ENCODE measurements around the gene TEKT1. TPM values are rescaled to one million over a fixed set of nuclear protein-coding genes. Genes with fewer than 3 reads are reported as not detected.
"Not testable (repeated sequence)": the region's sequence is repeated elsewhere in the genome, so short reads cannot be mapped to it uniquely, and the experiment has no call there.

The TEKT1 gene
- total RNA-seq, 2 experiments from 2014 or later, result not detected

DNA sequence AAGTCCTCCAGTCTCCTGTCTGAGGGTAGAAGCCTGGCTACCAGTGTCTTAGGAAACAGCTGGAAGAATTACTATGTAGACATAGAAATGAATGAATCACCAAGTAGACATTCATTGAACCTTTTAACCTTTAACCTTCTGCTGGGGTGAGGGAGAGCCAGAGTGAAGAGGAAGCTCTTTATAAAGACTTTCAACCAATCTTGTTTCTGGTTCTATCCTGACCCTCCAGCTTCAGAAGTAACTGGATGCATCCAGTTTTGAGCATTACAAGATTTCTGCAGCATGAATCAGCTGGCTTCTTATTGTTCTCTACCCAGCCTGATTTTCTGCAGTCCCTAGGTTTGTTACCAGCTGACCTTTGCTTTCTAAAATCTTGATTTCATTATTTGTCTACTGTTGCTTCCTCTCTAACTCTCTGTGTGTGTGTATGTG, 8.5 kb downstream of the TEKT1 start:
- ChIA-PET POLR2A (no interaction called here), CTCF (interaction anchor here (1.1 kb wide), 1 partner anchor 16 kb away, joined by 3 read pairs; no protein-coding TSS in a partner anchor)

DNA sequence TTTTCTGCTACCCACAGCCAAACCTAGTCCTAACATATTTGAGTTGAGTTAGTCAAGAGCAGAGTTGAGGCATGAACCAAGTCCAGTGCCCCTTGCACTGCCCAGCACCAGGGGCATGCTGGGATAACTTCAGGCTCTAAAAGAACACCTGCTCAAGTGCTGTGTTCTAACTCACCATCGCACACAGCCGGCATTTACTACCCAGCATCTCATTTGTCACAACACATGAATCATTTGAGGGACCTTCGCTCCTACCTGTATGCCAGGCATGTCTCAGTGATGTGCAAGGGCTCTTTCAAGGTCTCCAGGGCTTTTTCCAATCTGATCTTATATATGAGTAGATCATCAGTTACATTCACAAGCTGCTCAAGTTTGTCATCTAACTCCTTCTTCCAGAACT, 12.6 kb downstream of the TEKT1 start:
- CTCF ChIA-PET, result no interaction called here
- POLR2A ChIA-PET, result no interaction called here

DNA sequence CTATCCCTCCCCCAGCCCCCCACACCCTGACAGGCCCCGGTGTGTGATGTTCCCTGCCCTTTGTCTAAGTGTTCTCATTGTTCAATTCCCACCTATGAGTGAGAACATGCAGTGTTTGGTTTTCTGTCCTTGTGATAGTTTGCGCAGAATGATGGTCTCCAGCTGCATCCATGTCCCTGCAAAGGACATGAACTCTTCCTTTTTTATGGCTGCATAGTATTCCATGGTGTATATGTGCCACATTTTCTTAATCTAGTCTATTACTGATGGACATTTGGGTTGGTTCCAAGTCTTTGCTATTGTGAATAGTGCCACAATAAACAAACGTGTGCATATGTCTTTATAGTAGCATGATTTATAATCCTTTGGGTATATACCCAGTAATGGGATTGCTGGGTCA, 15.2 kb downstream of the TEKT1 start:
- CTCF ChIA-PET, POLR2A ChIA-PET: not testable (repeated sequence)

DNA sequence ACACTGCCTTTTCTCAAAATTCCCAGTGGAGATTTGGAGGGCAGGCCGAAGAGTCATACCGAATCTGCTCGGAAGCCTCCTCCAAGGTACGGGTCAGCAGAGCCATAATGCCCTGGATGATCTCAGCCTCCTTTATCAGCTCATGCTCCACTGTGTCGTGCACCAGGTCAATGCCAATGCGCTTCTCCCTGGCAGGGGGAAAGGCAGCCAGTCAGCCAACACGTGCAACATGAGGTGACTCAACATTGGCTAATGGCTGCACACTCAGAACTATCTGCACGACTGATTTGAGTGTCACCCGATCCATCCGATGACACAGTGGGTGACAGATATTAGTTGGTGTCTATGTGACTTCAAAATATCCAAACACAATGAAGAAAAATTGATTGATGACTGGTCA, 15.8 kb downstream of the TEKT1 start:
- ChIA-PET CTCF (no interaction called here), POLR2A (no interaction called here)

DNA sequence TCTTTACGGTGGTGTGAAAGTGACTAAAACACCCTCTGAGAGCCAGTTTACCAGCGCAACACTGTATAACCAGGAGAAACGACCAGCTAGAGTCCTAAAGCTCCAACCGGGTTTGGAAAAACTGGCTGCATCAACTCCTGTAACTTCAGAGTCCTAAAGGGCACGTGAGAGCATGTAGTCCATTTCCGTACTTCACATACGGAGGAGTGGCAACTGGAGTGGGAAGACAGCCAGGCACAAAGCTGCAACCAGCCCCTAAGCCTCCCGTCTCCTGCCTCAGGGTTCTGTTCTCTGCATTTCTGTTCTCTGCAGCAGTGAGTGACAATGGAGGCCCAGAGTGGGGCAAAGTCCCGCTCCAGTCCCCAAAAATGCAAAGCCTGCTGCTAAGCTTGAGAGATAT, 19.2 kb downstream of the TEKT1 start:
- POLR2A ChIA-PET, result no interaction called here
- CTCF ChIA-PET, result no interaction called here

DNA sequence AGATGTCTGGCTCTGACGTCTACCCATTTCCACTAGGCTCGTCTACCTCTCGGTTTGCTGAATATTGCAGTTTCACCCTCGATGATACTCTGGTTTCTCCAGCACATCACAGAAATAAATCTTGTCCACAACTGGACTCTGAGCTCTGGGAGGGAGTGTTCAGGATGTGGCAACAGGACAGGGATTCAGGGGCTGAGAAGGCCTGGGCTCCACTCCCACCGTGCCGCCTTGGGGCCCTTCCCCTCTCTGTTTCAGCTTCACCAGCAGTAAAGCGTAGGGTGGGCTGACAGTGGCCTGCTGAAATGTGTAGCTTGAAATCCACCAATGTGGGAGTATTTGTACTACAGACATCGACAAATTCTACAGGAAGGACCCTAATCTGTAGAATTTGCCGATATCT, 20.0 kb downstream of the TEKT1 start:
- POLR2A ChIA-PET, result no interaction called here
- CTCF ChIA-PET, result no interaction called here

DNA sequence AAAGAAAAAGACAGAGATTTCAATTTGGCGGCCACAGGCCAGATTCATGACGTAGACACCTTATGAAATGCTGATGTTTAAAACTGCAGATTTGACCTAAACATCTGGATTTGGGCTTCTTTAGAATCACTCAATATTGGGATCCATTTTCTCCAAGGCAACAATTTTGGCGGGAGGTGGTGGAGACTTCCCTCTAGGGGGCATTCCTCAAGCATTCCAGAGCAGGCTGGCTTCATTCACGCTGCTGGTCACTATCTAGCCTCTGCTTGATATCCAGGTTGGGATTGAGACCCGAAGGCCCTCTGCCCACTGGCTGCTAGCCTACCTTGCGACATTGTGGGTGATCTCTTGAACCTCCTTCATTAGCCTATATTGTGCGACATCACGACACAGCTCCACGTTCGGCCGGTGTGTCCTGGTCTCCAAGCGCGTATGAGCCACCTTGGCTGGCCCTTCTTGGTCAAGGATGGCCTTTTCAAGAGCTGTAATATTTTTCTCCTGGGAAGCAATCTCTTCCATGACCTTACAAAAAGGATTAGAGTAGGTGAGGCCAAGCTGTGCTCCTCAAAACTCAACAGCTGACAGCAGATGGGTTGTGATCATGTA, 31.0 kb downstream of the TEKT1 start:
- POLR2A ChIA-PET, result no interaction called here

DNA sequence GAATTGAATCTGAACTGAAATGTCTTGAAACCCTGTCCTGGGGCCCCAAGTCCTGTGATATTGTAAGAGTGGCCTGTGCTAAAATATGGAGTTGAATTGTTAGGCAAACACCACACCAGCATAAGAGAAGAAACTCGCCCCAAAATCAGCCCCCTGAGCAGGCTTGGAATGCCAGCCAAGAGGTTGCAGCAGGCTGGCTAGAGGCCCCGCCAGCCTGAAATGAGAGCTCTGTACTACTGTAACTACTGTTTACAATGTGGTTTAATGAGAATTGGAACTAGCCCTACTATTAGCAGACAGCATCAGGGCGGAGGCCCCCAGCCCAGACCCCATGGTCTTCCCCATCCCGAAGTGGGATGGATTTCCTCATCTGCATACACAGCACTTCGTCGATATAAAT, 31.8 kb downstream of the TEKT1 start:
- ChIA-PET CTCF (interaction anchor here (0.7 to 2.0 kb wide), 2 partner anchors 131 to 133 kb away, joined by 3 to 4 read pairs; no protein-coding TSS in a partner anchor), POLR2A (no interaction called here)

More for the DNA sequence above, 31.0 kb downstream of the TEKT1 start:
- CTCF ChIA-PET, result interaction anchor here (0.7 to 2.0 kb wide), 3 partner anchors 131 to 136 kb away, joined by 3 to 5 read pairs (median 4); no protein-coding TSS in a partner anchor

DNA sequence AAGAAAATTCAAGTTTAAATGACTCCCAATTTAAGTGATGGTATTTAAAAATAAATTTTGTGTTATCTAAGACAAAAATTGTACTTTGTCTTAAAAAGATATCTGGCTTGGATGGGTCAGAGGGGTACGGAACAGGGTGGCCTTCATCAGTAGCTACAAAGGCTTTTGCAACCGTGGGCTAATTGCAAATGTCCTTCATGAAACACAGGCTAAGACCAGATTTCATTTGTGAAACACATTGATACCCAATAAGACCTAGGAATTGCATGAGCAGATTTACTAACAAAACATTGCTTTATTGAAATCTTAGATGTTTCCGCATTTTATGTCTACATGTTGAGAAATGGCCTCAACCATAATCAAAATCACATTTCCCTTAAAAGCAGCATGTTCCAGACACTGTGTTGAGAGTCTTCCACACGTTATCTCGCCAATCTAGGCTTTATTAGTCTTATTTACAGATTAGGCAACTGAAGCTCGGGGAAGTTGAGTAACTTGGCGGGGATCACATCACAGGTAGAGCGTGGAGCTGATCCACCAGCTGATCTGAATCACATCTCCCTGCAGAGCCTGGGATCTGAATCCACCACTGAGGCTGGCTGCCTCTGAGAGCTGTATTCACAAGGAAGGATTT, 33.7 kb downstream of the TEKT1 start:
- ChIA-PET CTCF (interaction anchor here (1.0 kb wide), 1 partner anchor 128 kb away, joined by 3 read pairs; no protein-coding TSS in a partner anchor), POLR2A (interaction anchor here (0.5 kb wide), 1 partner anchor 147 kb away, joined by 3 read pairs; no protein-coding TSS in a partner anchor)

DNA sequence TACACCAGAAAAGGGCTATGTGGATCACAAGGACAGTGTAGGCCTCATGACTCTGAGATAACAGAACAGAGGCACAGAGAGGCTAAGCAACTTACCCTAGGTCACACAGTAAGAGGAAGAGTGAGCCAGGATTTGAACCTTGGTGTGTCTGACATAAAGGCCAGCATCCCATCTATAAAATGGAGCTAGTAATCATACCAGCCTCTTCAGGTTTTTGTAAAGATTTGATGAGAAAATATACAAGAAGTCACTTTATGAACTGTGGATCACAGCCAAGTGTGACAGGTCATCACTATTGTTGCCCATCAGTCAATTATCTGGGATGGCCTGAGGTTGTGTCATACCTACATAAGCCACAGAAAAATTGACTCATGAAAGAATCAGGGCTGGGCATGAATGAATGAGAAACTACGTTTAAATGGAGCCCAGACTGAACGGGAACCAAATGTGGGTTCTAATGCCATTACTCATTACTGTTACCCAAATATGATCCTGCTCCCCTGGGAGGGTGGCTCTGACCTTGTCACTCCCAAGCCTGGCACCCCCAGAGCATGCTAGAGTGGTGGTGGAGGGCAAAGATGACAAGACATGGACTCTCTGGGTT, 34.5 kb downstream of the TEKT1 start:
- ChIA-PET POLR2A (no interaction called here), CTCF (no interaction called here)

DNA sequence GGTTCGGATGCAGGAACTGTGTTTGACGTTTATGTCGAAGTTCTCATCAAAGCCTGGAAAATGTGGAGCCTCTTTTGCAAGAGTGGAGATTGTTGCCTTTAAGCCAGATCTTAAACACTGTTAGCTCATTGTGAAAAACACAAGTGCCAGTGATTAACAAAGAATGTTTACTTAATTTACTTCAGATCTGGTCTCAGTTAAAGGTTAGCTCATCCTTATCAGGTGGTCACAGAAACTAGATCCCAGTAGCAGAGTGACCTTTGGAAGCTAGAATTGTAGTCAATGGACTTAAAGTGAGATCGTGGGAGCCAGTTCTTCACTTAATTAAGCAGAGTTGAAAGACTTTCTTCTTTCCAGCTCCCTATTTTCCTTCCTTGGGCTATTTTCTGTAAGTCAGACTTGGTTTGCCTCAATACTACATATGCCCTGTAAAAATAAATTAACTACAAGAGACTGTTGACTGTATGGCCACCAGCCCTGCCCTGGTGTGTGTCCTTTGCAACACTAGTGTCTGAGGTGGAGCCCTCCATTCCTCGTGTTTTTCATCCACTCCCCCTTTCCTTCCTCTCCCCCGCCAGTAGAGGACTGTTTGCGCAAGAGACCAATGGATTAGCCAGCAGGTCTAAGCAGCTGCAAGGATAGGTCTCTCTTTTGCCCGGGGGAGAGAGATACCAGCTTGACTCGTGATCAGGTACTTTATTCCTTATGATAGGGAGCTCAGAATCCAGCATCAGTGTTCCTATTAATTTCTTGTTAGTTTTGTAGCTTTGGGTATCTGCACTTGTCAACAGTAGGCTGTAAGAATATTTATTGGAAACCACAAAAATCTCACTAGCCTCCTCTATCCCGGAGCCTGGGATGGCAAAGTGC, 35.3 kb downstream of the TEKT1 start:
- ChIA-PET CTCF (no interaction called here), POLR2A (no interaction called here)

DNA sequence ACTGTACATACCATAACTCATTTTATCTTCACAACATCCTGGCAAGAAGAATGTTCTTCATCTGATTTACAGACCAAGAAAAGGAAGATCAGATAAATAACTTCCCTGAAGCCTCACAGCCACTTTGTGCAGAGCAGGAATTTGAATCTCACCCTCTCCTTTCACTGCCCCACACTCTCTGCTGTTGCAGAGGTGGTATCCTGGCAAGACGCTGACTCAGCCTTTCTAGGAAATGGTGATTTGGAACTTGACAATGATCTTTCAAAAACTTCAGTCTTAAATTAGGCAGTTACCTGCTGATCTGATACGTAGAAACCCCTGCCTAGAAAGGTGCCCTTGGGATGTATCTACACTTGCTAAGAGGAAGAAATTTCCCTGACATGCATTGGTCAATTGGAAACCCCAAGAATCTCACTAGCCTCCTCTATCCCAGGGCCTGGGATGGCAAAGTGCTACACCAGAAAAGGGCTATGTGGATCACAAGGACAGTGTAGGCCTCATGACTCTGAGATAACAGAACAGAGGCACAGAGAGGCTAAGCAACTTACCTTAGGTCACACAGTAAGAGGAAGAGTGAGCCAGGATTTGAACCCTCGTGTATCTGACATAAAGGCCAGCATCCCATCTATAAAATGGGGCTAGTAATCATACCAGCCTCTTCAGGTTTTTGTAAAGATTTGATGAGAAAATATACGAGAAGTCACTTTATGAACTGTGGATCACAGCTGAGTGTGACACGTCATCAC, 37.6 kb downstream of the TEKT1 start:
- POLR2A ChIA-PET, result no interaction called here
- CTCF ChIA-PET, result no interaction called here

DNA sequence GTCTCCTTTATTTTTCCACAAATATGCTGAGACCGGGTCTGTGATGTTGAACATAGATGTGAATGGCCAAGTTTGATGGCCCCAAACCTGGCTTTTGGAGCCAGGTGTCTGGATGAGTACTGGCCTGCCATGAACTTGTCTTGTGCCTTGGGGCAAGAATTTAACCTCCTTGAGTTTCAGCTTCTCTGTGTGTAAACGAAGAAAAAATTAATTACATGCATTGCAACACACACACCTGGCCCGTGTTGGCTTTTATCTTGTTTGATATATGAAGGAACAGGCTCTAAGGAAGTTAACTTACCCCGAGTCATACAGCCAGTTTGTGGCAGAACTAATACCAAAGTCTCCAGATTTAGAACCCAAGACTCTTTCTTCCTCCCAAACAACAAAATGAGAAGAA, 42.4 kb downstream of the TEKT1 start:
- CTCF ChIA-PET, result no interaction called here
- POLR2A ChIA-PET, result no interaction called here

DNA sequence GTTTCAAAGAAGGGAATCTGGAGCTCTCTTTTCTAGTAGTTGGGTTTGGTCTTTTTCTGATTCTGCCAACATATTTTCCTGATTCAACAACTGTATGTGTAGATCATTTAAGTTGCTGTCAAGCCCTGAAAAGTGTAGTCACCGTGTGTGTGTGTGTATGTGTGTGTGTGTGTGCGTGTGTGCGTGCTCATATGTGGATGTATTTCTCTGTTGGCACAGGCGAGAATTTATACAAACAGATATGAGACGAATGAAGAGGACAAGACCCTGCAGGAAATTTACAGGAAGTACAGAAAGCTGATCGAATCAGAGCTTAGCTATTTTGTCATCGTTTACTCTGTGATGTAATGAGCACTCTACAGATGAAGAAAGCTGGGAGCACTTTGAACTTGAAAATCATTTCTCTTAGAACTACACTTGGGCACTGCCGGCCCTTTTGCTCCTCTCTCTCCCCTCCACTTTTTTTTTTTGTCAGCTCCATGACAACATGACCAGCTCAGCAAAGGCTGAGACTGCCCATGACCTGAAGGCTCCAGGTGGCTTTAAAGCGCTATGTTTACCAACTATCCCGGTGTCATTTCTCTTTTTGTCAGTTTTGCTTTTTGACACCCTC, 44.3 kb downstream of the TEKT1 start:
- POLR2A ChIA-PET, result interaction anchor here (0.6 kb wide), 2 partner anchors 37 to 44 kb away, joined by 3 read pairs; no protein-coding TSS in a partner anchor
- CTCF ChIA-PET, result no interaction called here

DNA sequence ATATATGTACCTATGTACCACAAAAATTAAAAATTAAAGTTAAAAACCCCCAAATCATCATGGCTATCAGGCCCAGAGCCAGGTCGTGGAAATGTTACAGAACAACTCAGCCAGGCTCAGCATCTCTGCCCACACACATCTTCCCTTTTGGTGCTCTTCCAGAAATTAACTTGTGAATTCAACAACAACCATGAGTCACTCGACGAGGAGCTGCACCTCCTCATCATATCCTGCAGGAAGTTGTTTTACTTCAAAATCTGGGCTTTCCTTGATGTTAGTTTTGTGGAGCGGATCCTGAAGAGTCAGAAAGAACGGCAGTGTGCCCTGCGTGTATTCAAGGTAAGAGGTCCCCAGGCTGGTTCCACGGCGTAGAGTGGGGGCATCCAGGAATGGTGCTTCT, 44.9 kb downstream of the TEKT1 start:
- ChIA-PET POLR2A (interaction anchor here (0.6 kb wide), 1 partner anchor 43 kb away, joined by 3 read pairs; no protein-coding TSS in a partner anchor), CTCF (no interaction called here)

DNA sequence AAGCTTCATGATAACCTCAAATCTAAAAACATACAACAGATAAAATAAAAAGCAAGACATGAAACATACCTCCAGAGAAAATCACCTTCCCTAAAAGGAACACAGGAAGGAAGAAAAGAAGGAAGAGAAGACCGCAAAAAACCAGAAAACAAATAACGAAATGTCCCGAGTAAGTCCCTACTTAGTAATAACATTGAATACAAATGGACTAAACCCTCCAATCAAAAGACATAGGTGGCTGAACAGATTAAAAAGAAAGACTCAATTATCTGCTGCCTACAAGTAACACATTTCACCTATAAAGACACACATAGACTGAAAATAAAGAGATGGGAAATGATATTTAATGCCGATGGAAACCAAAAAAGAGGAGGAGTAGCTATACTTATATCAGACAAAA, 49.3 kb downstream of the TEKT1 start:
- CTCF ChIA-PET, result no interaction called here
- POLR2A ChIA-PET, result no interaction called here

DNA sequence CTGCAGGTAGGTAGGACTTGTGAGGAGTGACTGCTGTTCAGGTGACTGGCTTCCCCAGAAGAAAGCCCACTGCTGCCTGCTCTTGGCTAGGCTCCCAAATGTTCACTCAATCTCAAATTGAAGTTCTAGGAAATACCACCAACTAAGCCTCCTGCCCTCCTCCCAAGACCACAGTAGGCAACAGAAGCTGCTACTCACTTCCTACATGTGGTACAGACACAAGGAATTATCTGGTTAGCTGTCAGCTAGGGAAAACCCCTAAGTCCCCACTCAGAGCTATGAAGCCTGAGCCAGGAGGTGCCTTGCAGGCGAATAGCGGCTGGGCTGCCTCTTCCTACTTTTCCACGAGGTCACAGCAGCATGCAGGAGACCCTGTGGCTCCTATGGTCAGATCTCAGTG, 50.6 kb downstream of the TEKT1 start:
- ChIA-PET POLR2A (no interaction called here), CTCF (no interaction called here)

DNA sequence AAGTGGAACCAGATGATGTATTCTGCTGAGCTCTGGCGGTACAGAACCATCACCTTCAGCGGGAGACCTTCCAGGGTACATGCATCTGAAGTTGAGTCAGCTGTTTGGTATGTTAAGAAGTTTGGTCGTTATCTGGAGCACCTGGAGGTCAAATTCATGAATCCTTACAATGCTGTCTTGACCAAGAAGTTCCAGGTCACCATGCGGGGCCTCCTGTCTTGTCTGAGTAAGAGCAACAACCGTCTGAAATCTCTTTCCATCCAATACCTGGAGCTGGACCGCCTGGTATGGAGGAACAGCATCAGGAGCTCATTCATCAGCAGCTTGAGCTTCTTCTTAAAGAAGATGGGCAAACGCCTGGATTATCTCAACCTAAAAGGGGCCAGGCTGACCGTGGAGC, 51.5 kb downstream of the TEKT1 start:
- ChIA-PET CTCF (no interaction called here), POLR2A (no interaction called here)

DNA sequence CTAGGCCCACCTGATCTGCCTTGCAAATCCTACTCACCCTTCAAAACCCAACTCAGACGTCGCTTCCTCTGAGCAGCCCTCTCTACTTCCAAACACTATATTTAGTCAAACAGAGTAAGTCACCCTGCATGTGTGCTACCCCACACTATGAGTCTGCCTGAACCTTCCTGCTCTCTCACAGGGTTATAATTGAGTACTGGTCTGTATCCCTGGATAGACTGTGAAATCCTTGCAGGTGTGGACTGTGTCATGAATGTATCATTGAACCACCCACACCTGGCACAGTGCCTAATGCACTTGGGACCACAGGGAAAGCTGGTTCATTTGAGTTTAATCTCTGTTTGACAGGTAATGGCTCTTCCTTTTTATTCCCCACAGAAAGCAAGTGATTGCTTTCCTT, 52.1 kb downstream of the TEKT1 start:
- CTCF ChIA-PET, result no interaction called here

More for the DNA sequence above, 52.1 kb downstream of the TEKT1 start:
- POLR2A ChIA-PET, result no interaction called here
